IPS-20b (cell line): ENCODE data around the gene CNBD2.
"Not testable (repeated sequence)": the region's sequence is repeated elsewhere in the genome, so short reads cannot be mapped to it uniquely, and the experiment has no call there.

ENCODE experiments used
- H3K27ac ChIP-seq: one replicate; pipeline ENCODE4 v1.5.1; 2013; ENCODE audit warnings: low read length
- H3K27me3 ChIP-seq: 2 replicates; pipeline ENCODE4 v1.6.1; 2013; ENCODE audit warnings: mild to moderate bottlenecking, low read length, inconsistent platforms; ENCODE audit not compliant: insufficient read depth
- H3K36me3 ChIP-seq: 2 replicates; pipeline ENCODE4 v1.6.1; 2013; ENCODE audit warnings: low read depth, mild to moderate bottlenecking, inconsistent platforms, low read length, moderate library complexity; ENCODE audit not compliant: insufficient read depth
- H3K4me1 ChIP-seq: 2 replicates; pipeline ENCODE4 v1.6.1; 2013; ENCODE audit warnings: mild to moderate bottlenecking, control low read depth, inconsistent platforms, low read length, moderate library complexity; ENCODE audit not compliant: insufficient read depth
- H3K4me3 ChIP-seq: 2 replicates; pipeline ENCODE4 v1.5.1; 2013; ENCODE audit warnings: mild to moderate bottlenecking, low read length, inconsistent platforms
- H3K9ac ChIP-seq: 2 replicates; pipeline ENCODE4 v1.6.1; 2013; ENCODE audit warnings: low read depth, mild to moderate bottlenecking, inconsistent platforms, low read length, moderate library complexity
- H3K9me3 ChIP-seq: 2 replicates; pipeline ENCODE4 v1.6.1; 2013; ENCODE audit warnings: mild to moderate bottlenecking, low read depth, low read length, inconsistent platforms; ENCODE audit not compliant: insufficient read depth

Gene CNBD2

DNA sequence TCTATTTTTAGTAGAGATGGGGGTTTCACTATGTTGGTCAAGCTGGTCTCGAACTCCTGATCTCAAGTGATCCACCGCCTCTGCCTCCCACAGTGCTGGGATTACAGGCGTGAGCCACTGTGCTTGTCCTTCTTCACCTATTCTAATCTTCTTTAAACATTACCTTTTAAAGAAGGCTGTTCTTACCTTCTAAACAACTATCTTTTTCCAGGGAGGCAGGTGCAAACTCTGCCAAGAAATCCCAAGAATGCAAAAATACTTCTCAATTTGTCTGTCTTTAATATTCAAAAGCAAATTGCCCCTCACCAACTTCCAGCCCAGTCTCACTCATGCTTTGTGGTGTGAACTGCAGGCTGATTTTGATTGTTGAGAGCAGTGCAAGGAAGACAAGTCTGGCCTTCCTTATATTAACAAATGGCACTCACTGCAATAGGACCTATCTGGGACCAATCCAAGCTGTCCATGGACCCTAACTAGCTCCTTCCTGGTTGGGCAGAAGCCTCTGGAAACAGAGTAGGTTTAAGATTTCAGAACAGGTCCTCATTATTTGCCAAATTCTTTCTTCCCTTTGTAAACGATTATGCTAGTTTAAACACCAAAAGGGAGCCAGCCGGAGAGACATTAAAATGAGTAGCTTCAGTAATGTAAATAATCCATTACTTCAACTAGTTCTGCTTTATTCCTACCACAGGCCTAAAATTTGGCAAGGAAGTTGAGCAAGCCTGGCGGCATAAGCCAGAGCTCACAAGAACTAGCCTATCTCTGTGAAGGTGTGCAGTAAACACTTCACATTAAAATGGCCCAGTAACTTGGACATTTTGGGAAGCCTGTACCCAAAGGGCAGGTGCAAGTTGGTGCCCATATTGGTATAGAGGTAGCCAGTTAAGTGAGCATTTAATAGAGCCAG is 15.7 kb upstream of the CNBD2 start:
- Histone ChIP-seq H3K27ac (peak overlapping the region; percentile 96), H3K4me1 (peaks cover 8% of the 10 kb centered on the region; the same call in 1 of the 2 replicates), H3K36me3 (peaks cover 12% of the 10 kb centered on the region), H3K9me3 (no peaks in the 10 kb centered on the region), H3K9ac (peak overlapping the region; percentile 98), H3K27me3 (no peaks in the 10 kb centered on the region), H3K4me3 (peak overlapping the region; percentile 87)

DNA sequence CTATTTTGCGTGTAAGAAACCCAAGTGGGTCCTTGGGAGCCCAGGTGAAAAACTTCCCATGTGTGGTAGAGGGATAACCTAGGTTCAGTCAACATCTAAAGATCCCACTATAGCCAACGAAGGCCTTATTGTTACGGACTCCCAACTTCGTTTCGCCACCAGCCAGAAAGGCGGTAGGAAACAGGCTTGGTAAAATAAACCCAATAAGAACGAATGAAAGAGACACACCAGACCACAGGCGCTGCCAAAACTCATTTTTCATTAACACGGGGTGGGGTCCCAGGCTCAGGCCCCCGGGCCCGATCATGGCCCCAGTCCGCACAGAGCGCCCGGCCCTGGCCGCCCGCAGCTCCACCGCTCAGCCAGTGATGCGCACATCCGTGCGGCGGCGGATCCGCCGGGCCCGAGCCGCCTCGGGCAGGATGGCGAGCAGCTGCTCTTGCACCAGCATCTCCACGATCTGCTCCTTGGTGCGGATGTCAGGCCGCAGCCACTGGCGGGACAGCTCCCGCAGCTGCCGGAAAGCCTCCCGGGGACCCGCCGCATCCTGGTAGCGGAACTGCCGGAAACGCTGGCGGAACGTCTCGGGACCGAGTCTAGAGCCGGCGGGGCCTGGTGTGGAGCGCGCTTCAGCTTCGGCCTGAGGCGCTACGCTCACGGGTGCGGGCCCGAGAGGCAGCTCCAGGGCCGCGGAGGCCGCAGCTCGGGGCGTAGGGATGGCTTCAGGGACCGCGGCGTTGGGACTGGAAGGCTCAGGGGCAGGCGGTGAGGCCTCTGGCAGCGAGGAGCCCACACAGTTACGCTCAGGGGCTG is 14.8 kb upstream of the CNBD2 start:
- peak overlapping the region; percentile 96 for H3K27ac ChIP-seq
- no peaks in the 10 kb centered on the region for H3K27me3 ChIP-seq
- peaks cover 8% of the 10 kb centered on the region; the same call in 1 of the 2 replicates for H3K4me1 ChIP-seq
- H3K36me3 ChIP-seq = peaks cover 4% of the 10 kb centered on the region; the same call in 1 of the 2 replicates
- peak overlapping the region; percentile 98 for H3K9ac ChIP-seq
- no peaks in the 10 kb centered on the region for H3K9me3 ChIP-seq
- H3K4me3 ChIP-seq = peak overlapping the region; percentile 87

DNA sequence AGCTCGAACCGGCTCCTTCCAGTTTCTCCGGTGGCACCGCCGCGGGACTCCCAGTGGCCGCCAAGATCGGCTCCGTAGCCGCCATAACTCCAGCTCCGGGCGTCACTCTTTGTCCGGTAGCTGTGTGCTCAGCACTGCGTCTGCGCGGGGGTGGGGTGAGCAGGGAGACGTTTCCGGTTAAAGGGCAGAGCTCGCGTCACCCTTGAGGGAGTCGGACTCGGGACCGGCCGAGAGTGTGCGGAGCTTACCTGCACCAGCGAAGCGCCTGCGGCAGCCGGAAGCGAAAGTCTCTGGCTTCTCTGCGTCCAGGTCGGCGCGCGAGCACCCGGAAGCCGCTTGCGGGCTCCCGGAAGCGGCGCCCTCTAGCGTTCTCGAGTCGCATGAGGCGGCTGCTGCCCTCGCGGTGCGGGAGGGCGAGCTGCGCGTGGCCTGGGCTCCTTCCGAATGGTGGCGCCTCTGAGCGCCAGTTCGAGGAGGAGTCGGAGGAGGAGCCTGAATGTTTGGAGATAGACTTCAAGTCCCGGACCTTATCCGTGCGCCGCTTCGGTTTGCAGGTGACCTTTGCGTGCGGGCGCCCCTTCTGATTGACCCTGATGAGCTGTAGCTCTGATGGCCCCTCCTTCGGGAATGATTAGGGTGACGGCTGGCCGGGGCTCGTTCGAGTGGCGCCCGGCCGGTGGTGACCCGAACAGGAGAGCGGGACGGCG is 14.0 kb upstream of the CNBD2 start, which contains the start of gene SCAND1:
Gene SCAND1, minus strand, starts transcription at position 303 of the 707 bp plus-strand sequence. Its CDS starts 218 bp downstream, at position 85.
- H3K36me3 ChIP-seq = no peaks in the 10 kb centered on the region
- H3K27me3 ChIP-seq = no peaks in the 10 kb centered on the region
- H3K4me3 ChIP-seq = peak within 1 kb of the TSS; percentile 87
- no peaks in the 10 kb centered on the region for H3K9me3 ChIP-seq
- peak within 1 kb of the TSS; percentile 96 for H3K27ac ChIP-seq
- H3K4me1 ChIP-seq = peaks cover 8% of the 10 kb centered on the region; the same call in 1 of the 2 replicates
- H3K9ac ChIP-seq = peak within 1 kb of the TSS; percentile 98

DNA sequence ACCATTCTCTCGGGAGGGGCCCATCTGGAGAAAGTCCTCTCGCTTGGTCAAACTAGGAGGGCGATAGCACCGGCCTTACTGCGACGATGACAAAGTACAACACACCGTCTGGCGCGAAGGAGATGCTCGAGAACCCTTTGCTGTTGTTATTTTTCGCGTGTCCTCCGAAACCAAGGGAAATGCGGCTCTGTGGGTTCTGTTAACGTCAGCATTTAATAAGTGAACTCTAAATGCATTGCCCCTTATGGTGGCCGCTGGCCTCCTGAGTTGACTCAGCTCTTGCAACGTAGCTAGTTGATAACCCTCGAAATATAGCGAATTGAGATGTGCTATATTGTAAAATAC is 13.5 kb upstream of the CNBD2 start:
- Histone ChIP-seq H3K27me3 (no peaks in the 10 kb centered on the region), H3K27ac (no peak overlapping the region), H3K9me3 (no peaks in the 10 kb centered on the region), H3K36me3 (no peaks in the 10 kb centered on the region), H3K4me1 (peaks cover 8% of the 10 kb centered on the region; the same call in 1 of the 2 replicates), H3K4me3 (peak overlapping the region; percentile 87), H3K9ac (peak overlapping the region; percentile 98)

DNA sequence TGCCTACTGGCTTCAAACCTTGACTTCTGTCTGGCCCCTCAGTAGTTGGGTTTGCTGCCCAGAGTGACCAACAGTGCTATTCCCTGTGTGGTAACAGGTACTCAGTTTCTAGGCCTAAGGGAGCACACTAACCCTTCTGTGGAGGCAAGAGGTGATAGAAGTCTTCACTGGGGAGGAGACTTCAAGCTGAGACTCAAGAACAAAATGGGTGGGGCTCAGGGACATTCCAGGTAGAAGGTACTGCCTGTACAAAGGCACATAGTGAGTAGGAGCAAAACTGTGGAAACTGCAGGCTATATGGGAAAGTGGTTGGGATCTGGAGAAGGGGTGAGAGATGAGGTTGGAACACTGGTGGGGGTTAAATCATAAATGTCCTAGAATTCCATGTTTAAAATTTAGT is 11.8 kb upstream of the CNBD2 start:
- Histone ChIP-seq H3K36me3 (no peaks in the 10 kb centered on the region), H3K4me1 (peaks cover 8% of the 10 kb centered on the region; the same call in 1 of the 2 replicates), H3K27me3 (no peaks in the 10 kb centered on the region), H3K4me3 (no peak overlapping the region), H3K27ac (no peak overlapping the region), H3K9ac (no peak overlapping the region), H3K9me3 (no peaks in the 10 kb centered on the region)

DNA sequence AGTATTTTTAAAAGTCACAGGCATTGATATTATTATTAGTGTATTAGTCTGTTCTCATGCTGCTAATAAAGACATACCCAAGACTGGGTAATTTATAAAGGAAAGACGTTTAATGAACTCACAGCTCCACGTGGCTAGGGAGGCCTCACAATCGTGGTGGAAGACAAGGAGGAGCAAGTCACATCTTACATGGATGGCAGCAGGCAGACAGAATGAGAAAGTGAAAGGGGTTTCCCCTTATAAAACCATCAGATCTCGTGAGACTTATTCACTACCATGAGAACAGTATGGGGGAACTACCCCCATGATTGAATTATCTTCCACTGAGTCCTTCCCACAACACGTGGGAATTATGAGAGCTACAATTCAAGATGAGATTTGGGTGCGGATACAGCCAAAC is 9.1 kb upstream of the CNBD2 start:
- H3K27ac ChIP-seq, H3K9me3 ChIP-seq, H3K27me3 ChIP-seq, H3K4me1 ChIP-seq, H3K9ac ChIP-seq, H3K4me3 ChIP-seq, H3K36me3 ChIP-seq: not testable (repeated sequence)

DNA sequence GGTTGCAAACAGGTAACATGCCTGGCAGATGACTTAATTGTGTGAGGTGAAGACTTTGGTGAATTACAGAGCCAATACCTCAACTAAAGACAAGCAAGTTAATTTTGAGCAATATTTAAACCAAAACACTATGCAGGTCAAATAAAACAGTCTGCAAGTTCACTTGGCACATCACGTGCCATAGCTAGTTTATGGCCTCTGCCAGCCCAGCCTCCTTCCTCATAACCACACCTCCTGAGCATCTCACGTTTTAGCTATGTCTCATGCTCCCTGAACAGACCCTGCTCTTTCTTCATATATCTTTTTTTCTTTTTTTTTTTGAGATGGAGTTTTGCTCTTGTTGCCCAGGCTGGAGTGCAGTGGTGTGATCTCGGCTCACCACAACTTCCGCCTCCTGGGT is 4.5 kb upstream of the CNBD2 start:
- no peaks in the 10 kb centered on the region for H3K27me3 ChIP-seq
- H3K9me3 ChIP-seq = no peaks in the 10 kb centered on the region
- H3K27ac ChIP-seq = no peak overlapping the region
- no peaks in the 10 kb centered on the region for H3K36me3 ChIP-seq
- H3K4me3 ChIP-seq = no peak overlapping the region
- peaks cover 8% of the 10 kb centered on the region for H3K4me1 ChIP-seq
- H3K9ac ChIP-seq = no peak overlapping the region

DNA sequence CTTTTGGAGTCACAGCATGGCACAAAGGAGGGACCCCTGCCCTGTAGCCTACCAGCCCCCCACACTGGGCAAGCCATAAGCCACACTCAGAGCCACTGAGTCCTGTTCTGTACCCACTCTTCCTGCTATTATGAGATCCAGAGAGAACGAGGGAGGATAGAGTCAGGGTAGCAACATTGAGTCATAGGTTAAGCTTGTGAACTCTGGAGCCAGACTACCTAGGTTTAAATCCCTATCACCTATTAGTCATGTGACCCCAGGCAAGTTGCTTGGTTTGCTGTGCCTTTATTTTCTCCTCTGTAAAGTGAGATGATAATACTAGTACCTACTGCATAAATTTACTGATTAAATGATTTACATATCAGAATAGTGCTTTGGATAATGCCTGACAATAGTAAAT is 540 bp downstream of the CNBD2 start:
- Histone ChIP-seq H3K4me1 (peaks cover 8% of the 10 kb centered on the region), H3K9me3 (no peaks in the 10 kb centered on the region), H3K9ac (no peak overlapping the region), H3K36me3 (no peaks in the 10 kb centered on the region), H3K27me3 (no peaks in the 10 kb centered on the region), H3K27ac (no peak overlapping the region), H3K4me3 (no peak overlapping the region)

DNA sequence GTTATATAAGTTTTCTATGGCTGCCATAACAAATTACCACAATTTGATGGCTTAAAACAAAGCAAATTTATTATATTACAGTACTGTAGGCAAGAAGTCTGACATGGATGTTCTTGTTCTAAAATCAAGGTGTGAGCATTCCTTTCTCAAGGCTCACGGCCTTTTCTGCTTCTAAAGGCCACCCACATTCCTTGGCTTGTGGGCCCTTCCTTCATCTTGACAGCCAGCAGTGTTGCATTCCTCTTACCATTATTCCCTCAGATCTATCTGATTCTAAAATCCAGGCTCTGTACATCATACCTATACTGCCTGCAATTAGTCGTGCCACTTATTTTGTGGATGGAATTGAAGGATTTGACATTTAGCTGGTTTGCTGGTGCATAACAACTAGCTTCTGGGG is 3.6 kb downstream of the CNBD2 start:
- H3K9ac ChIP-seq = no peak overlapping the region

DNA sequence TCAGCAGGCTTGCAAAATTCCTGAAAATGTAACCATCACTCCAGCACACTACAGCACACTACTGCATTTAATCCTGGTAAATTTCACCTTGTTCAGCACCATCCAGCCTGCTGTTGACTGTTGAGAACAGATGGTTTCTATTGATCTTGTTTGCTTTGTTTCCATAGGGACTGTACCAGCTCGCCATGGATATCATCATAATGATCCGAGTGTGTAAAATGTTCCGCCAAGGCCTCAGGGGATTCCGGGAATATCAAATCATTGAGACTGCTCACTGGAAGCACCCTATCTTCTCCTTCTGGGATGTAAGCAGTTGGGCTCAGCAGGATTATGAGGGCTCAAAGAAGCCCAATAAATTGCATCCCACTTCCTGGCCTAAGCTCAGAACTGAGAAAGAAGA is 4.1 kb downstream of the CNBD2 start:
- no peaks in the 10 kb centered on the region for H3K36me3 ChIP-seq
- peaks cover 8% of the 10 kb centered on the region for H3K4me1 ChIP-seq
- no peak overlapping the region for H3K9ac ChIP-seq
- H3K4me3 ChIP-seq = no peak overlapping the region
- no peaks in the 10 kb centered on the region for H3K9me3 ChIP-seq
- no peaks in the 10 kb centered on the region for H3K27me3 ChIP-seq
- no peak overlapping the region for H3K27ac ChIP-seq

More for the DNA sequence above, 3.6 kb downstream of the CNBD2 start:
- no peaks in the 10 kb centered on the region for H3K27me3 ChIP-seq
- H3K36me3 ChIP-seq = no peaks in the 10 kb centered on the region
- H3K4me3 ChIP-seq = no peak overlapping the region
- H3K9me3 ChIP-seq = no peaks in the 10 kb centered on the region
- no peak overlapping the region for H3K27ac ChIP-seq
- H3K4me1 ChIP-seq = peaks cover 8% of the 10 kb centered on the region

DNA sequence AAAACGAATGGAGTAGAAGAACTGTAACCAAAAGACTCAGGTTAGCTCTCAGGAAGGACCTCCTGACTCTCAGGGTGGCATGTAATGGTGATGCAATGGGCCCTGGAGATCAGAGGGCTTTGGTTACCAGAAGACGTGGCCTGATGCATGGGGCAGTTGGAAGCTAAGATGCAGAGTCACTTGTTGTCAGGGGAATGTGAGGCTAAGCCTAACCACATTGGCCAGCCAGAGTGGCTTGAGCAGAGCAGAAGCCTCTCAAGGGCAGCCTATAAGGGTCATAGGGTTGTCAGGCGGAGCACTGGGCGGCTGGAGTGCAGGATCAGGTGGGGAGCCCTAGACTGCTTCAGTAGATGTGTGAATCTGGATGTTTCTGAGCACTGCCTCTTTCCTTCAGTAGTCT is 5.9 kb downstream of the CNBD2 start:
- Histone ChIP-seq H3K9me3 (no peaks in the 10 kb centered on the region), H3K27ac (no peak overlapping the region), H3K4me1 (no peaks in the 10 kb centered on the region), H3K4me3 (no peak overlapping the region), H3K9ac (no peak overlapping the region), H3K36me3 (no peaks in the 10 kb centered on the region), H3K27me3 (no peaks in the 10 kb centered on the region)
